ENCODE results near the gene NAXE. TPM values are rescaled to one million over a fixed set of nuclear protein-coding genes. Genes with fewer than 3 reads are reported as not detected.
A peak's percentile ranks its signal among the peaks of the same experiment; 100 is the strongest.
"Not testable (repeated sequence)": the region's sequence is repeated elsewhere in the genome, so short reads cannot be mapped to it uniquely, and the experiment has no call there.

The NAXE gene
- total and polyA plus RNA-seq, 8 donors: 49.2 to 81.6 (median 55.6) TPM

- H3K4me3 ChIP-seq: no peak overlapping the region
- ATAC-seq (no peak), DNase-seq (no peak)
- peaks cover 0 to 11% of the 10 kb centered on the region in 2 donors for H3K4me1 ChIP-seq
- peaks cover 0 to 6% of the 10 kb centered on the region in 2 donors for H3K36me3 ChIP-seq
- no peaks in the 10 kb centered on the region for H3K9me3 ChIP-seq
- intact Hi-C loops (cut with DNase I): no loop called here
- H3K27ac ChIP-seq: no peak overlapping the region
- no peak for TF ChIP-seq CTCF (IDR thresholded peaks at IDR 0.05)
- H3K27me3 ChIP-seq: no peaks in the 10 kb centered on the region
Observed at GRCh38 chr1:156551066-156551643, 40.4 kb upstream of the NAXE start.

- intact Hi-C loops (cut with DNase I): no loop called here
- no peaks in the 10 kb centered on the region for H3K27me3 ChIP-seq
- peaks cover 0 to 11% of the 10 kb centered on the region in 2 donors for H3K36me3 ChIP-seq
- DNase-seq (no peak), ATAC-seq (no peak)
- peaks cover 0 to 11% of the 10 kb centered on the region in 2 donors for H3K4me1 ChIP-seq
- H3K9me3 ChIP-seq: no peaks in the 10 kb centered on the region
- no peak for TF ChIP-seq CTCF (IDR thresholded peaks at IDR 0.05)
- no peak overlapping the region for H3K4me3 ChIP-seq
- H3K27ac ChIP-seq: no peak overlapping the region
Observed at GRCh38 chr1:156551869-156552268, 39.7 kb upstream of the NAXE start.

DNA sequence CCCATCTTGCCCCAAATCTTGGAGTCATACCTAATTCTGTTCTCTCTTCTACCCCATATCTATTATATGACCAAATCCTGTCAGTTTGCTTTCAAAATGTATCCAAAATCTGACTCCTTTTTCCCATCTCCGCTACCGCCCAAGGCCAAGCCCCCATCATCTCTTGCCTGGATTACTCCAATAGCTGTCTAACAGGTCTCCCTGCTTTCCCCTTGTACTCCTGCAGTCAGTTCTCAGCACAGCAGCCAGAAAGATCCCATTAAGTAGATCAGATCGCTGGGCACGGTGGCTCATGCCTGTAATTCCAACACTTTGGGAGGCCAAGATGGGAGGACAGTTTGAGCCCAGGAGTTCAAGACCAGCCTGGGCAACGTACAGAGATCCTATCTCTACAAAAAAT lies 39.1 kb upstream of the NAXE start:
- intact Hi-C loops (cut with DNase I): no loop called here

GRCh38 chr1:156552937-156553336 lies 38.6 kb upstream of the NAXE start:
- DNase-seq (peak in 2 of 4 donors; percentile 66 to 72), ATAC-seq (peak; percentile 72)
- H3K4me3 ChIP-seq; H3K27me3 ChIP-seq; intact Hi-C loops (cut with DNase I); H3K27ac ChIP-seq; H3K36me3 ChIP-seq; H3K9me3 ChIP-seq: not testable (repeated sequence)
- peaks cover 0 to 11% of the 10 kb centered on the region in 2 donors for H3K4me1 ChIP-seq

More for the DNA sequence above, 39.1 kb upstream of the NAXE start:
- Histone ChIP-seq H3K36me3 (peaks cover 0 to 11% of the 10 kb centered on the region in 2 donors), H3K27me3 (no peaks in the 10 kb centered on the region), H3K4me3 (no peak overlapping the region), H3K9me3 (no peaks in the 10 kb centered on the region), H3K27ac (no peak overlapping the region), H3K4me1 (peaks cover 0 to 11% of the 10 kb centered on the region in 2 donors)
- no peak for DNase-seq
- ATAC-seq: no peak
- no peak for TF ChIP-seq CTCF (IDR thresholded peaks at IDR 0.05)

DNA sequence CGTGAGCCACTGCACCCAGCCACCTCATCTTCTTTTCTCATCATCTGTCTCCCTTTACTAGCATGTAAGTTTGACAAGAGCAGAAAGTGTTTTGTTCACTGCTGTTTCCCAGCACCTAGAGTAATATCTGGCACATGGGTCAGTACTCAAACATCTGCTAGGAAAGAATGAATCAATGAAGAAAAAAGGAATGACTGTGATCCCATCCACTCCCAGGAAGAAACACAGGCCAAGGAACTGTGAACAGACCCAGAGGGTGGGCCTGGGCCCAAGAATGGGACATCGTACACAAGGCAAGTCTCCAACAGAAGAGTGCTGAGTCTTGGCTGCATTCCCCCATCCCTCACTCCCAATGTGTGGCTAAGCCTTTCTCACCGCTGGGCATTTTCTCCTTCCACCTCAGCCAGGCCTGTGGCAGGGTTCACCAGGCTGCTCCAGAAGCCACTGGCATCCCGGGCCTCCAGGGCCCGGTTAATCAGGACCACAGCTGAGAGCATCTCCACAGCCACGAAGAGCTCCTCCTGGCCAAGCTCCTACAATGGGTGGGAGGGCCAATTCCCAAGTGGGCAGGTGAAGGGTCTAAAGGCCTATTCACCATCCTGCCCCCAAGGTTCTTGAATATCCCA lies 37.6 kb upstream of the NAXE start:
- DNase-seq (no peak), ATAC-seq (no peak)
- no peak for TF ChIP-seq CTCF (IDR thresholded peaks at IDR 0.05)
- peaks cover 0 to 5% of the 10 kb centered on the region in 2 donors for H3K36me3 ChIP-seq
- H3K4me3 ChIP-seq: no peak overlapping the region
- H3K27me3 ChIP-seq: no peaks in the 10 kb centered on the region
- H3K27ac ChIP-seq: no peak overlapping the region
- intact Hi-C loops (cut with DNase I): no loop called here
- H3K9me3 ChIP-seq: no peaks in the 10 kb centered on the region
- H3K4me1 ChIP-seq: peaks cover 0 to 11% of the 10 kb centered on the region in 2 donors

Data from left lung (tissue), 10 donors.